NB4 (cell line): ENCODE data around the gene STXBP1.

ENCODE experiments used
- DNase-seq: peaks from one replicate; pipeline ENCODE4 v3.0.0; 2010; ENCODE audit warnings: low read depth
- H3K4me3 ChIP-seq: one replicate; pipeline ENCODE4 v1.5.1; 2011; ENCODE audit warnings: mild to moderate bottlenecking, low read depth, low read length, moderate library complexity
- MYC ChIP-seq: IDR thresholded peaks from 2 replicates; pipeline ENCODE4 v1.6.1; 2011; ENCODE audit warnings: low read depth, low read length
- POLR2A ChIP-seq: IDR thresholded peaks from 2 replicates; pipeline ENCODE4 v1.6.1; 2011; ENCODE audit warnings: mild to moderate bottlenecking; ENCODE audit not compliant: insufficient read length; ENCODE audit errors: extremely low read depth
- TF ChIP-seq, protein P1 (sequence below): IDR thresholded peaks from 2 replicates; pipeline ENCODE4 v1.6.1; 2011; ENCODE audit warnings: low read depth, low read length
- TF ChIP-seq, protein P2 (sequence below): IDR thresholded peaks from one replicate; pipeline ENCODE4 v1.5.1; 2012; ENCODE audit warnings: low read depth, low read length

Gene STXBP1

GRCh38 chr9:127723444-127723843, 111.4 kb downstream of the STXBP1 start:
- no peak overlapping the region for H3K4me3 ChIP-seq
- no peak for DNase-seq
- TF ChIP-seq POLR2A (no peak), MYC (no peak)
- TF ChIP-seq, protein P1, sequence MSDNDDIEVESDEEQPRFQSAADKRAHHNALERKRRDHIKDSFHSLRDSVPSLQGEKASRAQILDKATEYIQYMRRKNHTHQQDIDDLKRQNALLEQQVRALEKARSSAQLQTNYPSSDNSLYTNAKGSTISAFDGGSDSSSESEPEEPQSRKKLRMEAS = no peak
- TF ChIP-seq, protein P2, sequence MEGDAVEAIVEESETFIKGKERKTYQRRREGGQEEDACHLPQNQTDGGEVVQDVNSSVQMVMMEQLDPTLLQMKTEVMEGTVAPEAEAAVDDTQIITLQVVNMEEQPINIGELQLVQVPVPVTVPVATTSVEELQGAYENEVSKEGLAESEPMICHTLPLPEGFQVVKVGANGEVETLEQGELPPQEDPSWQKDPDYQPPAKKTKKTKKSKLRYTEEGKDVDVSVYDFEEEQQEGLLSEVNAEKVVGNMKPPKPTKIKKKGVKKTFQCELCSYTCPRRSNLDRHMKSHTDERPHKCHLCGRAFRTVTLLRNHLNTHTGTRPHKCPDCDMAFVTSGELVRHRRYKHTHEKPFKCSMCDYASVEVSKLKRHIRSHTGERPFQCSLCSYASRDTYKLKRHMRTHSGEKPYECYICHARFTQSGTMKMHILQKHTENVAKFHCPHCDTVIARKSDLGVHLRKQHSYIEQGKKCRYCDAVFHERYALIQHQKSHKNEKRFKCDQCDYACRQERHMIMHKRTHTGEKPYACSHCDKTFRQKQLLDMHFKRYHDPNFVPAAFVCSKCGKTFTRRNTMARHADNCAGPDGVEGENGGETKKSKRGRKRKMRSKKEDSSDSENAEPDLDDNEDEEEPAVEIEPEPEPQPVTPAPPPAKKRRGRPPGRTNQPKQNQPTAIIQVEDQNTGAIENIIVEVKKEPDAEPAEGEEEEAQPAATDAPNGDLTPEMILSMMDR = no peak

DNA sequence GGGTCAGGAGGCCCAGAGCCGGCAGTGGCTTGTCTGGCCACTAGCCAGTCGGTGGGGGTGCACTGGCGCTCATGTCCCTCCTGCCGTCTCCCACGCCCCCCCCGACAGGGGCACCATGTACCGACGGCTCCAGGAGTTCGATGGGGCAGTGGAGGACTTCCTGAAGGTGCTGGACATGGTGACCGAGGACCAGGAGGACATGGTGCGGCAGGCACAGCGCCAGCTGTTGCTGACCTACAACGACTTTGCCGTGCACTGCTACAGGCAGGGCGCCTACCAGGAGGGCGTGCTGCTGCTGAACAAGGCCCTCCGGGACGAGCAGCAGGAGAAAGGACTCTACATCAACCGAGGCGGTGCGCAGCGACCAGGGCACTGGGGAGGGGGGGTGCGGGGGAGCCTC, 111.9 kb downstream of the STXBP1 start:
- no peak overlapping the region for H3K4me3 ChIP-seq
- no peak for DNase-seq

DNA sequence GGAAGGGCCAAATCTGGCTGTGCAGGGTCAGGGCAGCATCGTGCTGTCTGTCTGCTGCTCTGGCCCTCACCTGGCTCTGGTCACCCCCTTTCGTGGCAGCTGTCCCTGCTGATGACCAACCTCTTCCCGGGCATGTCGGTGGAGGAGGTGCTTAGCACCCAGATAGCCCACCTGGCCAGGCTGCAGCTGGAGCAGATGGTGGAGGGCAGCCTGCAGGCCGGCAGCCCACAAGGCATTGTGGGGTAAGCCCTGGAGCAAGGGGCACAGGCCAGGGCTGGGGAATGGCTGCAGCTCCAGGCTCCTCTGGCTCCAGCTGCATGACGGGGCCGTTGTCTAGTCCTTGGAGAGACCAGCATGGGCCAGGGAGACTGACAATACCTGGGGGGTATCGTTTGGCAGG, 114.8 kb downstream of the STXBP1 start:
- DNase-seq = no peak
- TF ChIP-seq, protein P2 = no peak
- TF ChIP-seq, protein P1 = no peak
- TF ChIP-seq POLR2A (no peak), MYC (no peak)
- no peak overlapping the region for H3K4me3 ChIP-seq

More for the DNA sequence above, 111.9 kb downstream of the STXBP1 start:
- TF ChIP-seq, protein P2 = no peak
- no peak for TF ChIP-seq POLR2A
- TF ChIP-seq, protein P1 = no peak
- no peak for TF ChIP-seq MYC

- no peak for DNase-seq
Observed at GRCh38 chr9:127728808-127729207, 116.7 kb downstream of the STXBP1 start.

GRCh38 chr9:127729522-127730256, 117.6 kb downstream of the STXBP1 start:
- H3K4me3 ChIP-seq = no peak overlapping the region
- TF ChIP-seq MYC = no peak
- DNase-seq = no peak

More at GRCh38 chr9:127728808-127729207, 116.7 kb downstream of the STXBP1 start:
- TF ChIP-seq, protein P2 = no peak
- TF ChIP-seq POLR2A = no peak
- TF ChIP-seq MYC = no peak
- TF ChIP-seq, protein P1 = no peak
- H3K4me3 ChIP-seq = no peak overlapping the region

GRCh38 chr9:127730262-127730661, 118.2 kb downstream of the STXBP1 start:
- H3K4me3 ChIP-seq = no peak overlapping the region
- DNase-seq = no peak

More at GRCh38 chr9:127730262-127730661, 118.2 kb downstream of the STXBP1 start:
- TF ChIP-seq, protein P2 = no peak
- TF ChIP-seq POLR2A = no peak
- TF ChIP-seq MYC = no peak
- TF ChIP-seq, protein P1 = no peak
